HG03457 (cell line): ENCODE measurements around the gene MCOLN1.

Source experiments
- ATAC-seq: cut with Tn5 transposase; IDR thresholded peaks from one replicate; pipeline ENCODE4 v1.9.1; 2021; ENCODE audit warnings: moderate number of reproducible peaks; ENCODE audit not compliant: unreplicated experiment

The MCOLN1 gene

DNA sequence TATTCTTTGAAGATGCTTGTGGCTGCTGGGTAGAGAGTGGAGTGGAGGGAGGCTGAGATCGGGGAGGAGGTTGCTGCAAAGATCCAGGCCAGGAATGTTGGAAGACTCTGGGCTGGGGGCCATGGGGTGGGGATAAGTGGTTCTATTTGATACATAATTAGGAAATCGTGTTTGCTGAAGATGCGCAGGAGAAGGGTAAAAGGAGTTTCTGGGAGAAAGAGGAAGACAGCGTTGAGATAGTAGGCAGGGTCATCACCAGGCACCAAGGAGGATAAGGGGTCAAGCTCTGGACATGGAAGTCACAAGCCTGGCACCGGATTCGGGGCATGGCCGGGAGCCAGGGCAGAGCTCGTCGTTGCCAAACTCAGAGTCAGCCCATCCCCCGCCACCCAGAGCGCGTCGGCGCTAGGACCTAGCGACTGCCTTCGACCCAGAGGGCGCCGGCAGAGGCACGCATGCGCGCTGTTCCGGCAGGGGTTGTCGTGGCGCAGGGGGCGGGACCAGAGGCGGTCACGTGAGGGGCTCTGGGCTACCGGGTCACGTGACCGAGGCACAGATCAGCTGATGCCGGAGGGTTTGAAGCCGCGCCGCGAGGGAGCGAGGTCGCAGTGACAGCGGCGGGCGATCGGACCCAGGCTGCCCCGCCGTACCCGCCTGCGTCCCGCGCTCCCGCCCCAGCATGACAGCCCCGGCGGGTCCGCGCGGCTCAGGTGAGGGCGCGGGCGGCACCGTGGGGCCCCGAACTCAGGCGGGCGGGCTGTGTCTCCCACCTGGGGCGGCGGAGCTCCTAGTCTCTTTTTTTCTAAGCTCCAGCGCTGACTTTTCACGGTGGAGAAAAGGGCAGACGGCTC is at the start of gene MCOLN1:
Gene MCOLN1 (plus strand): TSS at position 553 of the 851 bp plus-strand sequence. CDS start 127 bp downstream, at position 680.
- peak; percentile 46 for ATAC-seq

DNA sequence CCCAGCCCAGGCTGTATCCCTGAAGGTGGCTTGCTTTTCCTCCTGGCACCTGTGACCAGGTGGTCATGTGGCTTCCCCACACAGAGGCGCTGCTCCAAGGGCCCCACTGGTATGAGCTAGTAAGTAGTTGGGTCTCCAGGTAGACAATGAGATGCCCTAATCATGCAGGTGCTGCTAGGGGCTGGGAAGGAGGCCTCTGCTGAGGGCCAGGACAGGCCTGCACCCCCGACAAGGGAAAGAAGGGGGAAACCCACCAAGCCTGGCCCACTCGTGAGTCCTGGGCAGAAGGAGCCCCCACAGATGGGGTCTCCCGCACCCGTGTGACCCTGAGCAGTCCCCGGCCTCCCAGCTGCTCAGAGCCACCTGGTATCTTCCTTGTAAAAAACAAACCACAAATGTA is 46.8 kb upstream of the MCOLN1 start:
- no peak for ATAC-seq

DNA sequence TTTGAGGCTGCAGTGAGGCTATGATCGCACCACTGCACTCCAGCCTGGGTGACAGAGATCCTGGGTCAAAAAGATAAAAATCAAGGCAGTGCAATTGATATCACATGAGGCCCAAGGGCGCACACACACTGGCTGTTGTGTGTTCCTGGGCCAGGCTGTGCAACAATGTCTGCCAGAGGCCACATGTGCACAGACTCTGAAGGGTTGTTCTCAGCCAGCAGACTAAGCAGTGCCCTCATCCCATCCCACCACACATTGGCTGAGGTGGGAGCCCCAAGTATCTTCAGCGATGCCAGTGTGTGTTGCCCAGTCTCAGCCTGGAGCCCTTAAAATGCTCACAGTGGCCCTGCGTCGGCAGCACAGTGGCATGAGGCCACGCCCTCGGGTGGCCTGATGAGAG is 46.2 kb upstream of the MCOLN1 start:
- ATAC-seq = no peak

DNA sequence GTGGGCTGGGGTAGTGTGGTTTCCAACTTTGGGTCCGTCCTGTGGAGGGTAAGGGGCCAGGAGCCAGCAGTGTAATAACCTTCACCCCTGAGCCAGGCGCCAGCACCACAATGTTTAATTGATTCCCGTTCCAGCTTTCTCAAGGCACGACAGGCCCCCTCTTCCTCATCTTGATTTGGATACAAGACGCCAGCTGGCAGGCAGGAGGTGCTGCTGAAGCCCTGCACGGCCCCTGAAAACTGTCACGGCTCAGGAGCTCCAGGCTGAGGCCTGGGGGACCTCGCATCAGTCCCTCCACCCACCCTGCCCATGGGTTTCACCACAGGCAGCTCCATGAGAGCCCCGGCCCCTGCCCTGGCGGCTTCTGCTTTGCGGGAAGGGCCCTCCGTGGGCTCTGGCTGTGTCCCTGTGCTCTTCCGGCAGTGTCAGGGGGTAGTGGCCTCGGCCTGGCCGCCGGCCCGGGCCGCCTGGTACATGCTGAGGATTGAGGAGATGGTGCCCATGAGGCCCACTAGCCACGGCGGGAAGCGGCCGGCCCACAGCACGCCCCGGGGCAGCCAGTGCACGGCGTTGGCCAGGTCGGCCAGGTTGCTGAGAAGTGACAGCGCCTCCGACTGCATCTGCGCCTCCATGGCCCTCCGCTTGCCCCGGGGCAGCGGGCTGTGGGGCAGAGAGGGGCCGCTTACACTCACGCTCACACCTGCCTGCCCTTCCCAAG is 45.5 kb upstream of the MCOLN1 start:
- no peak for ATAC-seq

DNA sequence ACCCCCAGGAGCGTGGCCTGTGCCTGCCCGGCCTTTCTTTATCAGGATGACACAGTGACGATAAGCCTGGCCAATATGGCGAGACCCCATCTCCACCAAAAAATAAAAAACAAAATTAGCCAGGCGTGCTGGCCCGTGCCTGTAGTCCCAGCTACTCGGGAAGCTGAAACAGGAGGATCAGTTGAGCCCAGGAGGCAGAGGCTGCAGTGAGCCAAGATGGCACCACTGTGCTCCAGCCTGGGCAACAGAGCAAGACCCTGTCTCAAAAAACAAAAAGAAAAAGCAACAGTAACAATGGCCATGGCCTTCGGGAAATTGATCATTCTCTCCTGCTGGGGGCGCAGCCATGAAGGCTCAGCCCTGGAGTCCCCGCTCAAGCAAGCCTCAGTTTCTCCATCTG is 44.7 kb upstream of the MCOLN1 start:
- ATAC-seq = no peak

DNA sequence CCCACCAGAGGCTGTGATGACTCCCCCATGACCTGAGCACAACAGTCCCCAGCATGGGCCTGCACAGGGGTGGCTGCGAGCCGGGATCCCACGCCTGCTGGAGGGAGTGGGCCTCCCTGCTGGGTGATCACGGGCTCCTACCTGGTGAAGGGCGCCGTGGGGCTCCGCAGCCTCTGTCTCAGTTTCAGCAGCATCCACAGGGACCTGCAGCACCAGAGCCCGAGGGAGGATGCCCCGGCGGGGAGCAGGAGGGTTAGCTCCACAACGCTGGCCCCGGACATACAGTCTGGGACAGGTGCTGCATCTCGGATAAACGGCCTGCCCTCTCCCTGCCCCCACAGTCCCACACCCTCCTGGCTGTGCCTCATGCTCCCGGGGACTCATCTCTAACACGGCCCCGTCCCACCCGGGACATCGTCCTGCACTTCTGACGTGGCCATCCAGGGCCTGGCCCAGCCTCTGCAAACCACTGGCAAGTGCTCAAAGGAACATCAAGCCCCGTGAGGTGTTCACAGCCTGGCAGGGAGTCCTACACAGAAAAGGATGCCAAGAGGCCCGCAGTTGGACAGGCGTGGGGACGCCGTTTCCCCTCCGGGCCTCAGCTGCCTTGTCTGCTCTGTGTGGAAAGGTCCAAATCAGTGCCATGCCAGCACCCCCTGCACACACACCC is 44.1 kb upstream of the MCOLN1 start:
- ATAC-seq = no peak

DNA sequence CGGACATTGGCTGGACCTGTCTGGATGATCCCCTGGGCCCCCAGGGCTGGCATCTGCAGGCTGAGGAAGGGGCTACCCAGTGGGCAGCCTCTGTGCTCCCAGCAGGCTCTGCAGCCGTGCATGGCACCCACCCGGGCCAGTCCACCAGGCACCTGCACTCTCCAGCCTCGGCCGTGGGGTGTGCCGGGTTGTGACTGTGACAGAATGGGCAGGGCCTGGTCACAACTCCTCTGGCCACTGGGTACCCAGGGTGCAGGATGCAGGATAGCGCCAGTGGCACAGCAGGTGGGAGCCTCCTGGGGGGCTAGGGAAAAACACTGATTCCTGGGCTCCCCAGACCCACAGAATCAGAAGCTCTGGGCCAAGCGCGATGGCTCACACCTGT is 43.6 kb upstream of the MCOLN1 start:
- no peak for ATAC-seq

DNA sequence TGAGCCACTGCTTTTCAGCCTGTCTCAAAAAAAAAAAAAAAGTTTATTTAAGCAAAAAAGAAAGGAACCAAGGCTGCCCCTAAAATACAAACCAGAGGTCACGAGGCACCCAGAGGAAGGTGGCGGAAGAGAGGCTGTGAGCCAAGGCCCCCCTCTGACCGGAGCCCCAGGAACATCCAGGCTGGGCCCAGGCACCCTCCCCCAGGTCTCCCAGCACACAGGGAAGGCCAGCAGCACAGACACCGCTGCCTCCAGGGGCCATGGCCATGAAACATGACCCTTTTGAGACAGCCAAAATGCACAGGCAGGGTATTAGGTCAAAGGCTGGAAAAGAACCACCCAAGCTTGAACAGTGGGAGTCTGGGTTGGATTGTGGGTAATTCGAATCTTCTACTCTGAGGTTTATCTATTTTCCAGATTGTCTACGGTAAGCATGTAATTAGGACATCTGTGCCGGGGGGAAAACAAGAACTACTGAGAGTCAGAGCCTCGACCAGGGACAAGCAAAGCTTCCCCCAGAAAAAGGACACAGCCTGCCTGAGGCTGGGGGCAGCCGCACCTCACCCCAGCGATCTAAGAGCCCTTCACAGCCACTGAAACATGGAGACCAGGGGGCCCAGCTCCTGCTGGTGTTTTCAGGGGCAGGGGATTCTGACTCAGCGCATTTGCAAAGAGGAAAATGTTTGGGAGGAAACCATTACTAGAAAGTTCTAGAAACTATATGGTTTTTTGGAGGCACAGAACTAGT is 42.0 kb upstream of the MCOLN1 start:
- ATAC-seq = no peak

DNA sequence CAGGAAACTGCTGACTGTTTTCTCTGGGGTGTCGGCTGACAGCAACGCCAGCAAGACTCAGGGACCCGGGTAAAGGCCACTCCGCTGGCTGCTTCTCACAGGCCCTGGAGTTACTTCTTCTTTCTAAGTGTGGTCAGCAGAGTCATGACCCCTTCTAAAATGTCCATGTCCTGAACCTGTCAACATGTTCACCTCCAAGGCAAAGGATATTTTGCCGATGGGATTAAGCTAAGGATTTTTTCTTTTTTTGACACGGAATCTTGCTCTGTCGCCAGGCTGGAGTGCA is 41.5 kb upstream of the MCOLN1 start:
- ATAC-seq = no peak

DNA sequence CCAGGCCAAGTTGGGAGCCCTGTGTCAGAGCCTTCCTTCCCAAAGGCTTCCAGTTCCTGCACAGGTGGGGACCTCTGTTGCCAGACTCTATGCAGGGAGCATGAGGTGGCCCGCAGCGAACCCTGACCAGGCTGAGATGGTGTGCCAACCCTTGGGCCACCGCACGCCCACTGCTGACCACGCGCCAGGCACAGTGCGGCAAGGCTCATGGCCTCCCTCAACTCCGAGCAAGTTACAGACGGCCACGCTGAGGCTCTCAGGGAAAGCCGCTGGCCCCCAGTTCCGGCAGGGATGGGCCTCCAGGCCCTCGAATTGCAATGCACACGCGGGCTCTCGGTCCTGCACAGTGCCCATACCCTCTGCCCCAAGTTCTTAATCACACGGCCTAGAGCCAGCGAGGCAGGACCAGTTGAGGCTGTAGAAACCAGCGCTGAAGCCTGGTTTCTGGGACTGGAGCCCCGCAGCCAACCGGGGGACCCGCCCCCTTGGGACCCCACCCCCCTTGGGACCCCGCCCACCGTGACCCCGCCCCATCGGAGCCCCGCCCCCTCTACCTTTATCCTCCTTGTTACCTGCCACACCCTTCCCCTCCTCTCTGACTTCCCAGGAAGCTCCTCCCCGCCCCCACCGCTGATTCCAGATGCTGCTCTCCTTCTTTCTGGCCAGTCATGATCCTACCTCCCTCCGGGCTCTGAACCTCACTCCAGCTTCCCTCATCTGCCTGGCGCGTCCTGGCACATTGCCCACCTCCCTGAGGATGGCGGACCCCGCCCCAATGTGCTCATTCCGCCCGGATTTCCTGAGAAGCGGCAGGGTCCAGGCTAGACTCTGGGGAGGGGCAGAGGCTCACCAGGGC is 39.6 kb upstream of the MCOLN1 start:
- ATAC-seq = no peak

DNA sequence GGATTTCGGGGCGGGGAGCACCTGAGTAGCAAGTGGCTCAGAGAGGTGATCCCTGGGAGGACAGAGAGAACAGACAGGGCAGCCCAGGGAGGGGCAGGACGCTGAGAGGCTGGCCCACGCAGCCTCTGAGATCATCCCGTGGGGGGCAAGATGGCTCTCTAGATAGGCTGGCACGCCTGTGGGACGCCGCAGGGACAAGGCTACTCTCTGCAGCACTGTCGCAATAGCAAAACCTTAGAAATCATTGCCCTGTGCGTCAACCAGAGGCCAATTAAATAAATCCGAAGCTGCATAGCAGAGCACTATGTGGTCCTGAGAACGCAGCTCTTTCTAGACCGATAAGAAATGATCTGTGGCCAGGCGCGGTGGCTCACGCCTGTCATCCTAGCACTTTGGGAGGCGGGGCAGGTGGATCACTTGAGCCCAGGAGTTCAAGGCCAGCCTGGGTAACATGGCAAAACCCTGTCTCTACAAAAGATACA is 38.7 kb upstream of the MCOLN1 start:
- no peak for ATAC-seq

DNA sequence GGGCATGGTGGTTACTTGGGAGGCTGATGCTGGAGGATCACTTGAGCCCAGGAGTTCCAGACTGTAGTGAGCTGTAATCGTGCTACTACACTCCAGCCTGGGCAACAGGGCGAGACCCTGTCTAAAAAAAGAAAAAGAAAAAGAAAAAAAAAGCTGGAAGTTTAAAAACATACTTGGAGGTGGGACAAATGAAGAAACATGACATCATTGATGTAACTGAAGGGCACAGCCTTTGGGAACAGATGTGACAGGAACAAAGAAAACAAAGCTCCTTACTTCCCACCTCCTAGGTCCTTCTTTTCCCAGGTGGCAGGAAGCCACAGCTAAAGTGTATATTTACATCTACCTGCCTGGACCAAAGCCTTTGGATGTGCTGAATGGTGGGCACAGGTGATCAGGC is 35.5 kb upstream of the MCOLN1 start:
- ATAC-seq = no peak

DNA sequence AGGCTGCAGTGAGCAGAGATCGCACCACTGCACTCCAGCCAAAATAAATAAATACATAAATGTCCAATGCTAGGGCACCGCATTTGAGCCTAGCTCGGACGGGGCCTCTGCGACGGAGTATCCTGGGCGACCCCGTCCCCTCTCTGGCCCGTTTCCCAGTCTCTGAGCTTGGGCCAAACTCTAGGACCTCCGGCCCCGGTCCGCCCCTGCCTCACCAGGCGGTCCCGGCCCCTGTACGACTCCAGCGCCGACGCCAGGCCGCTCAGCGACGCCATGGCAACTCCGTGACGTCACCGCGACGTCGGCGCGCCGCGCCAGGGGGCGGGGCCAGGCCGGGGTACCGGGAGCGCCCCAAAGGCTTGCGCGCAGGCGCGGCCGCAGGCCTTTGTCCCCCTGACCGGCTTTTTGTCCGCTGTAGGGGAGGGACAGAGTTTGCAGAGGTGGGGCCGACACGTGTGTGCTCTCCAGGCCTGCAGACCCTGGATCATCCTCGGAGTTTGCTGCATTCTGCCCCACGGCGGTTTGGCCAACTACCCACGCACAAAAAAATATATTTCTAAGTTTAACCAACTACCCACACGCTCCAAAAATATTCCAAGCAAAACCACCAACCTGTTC is 33.6 kb upstream of the MCOLN1 start, which contains the start of gene PEX11G:
Gene PEX11G (minus strand): TSS at position 300 of the 618 bp plus-strand sequence. CDS start 25 bp downstream, at position 275.
- ATAC-seq = peak; percentile 54

DNA sequence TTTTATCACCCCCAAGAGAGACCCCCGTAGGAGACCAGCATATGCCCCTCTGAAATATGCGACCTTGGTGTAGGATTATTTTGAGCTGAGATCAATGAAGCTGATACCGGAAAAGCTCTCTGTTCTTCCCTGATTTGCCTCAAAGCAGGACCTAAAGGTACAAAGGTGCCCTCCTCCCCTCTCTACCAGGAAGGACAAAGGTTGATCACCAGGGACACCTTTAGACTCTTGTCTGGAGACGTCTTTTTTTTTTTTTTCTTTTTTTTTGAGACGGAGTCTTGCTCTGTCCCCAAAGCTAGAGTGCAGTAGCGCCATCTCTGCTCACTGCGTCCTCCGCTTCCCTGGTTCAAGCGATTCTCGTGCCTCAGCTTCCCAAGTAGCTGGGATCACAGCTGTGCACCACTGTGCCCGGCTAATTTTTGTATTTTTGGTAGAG is 32.8 kb upstream of the MCOLN1 start:
- ATAC-seq = no peak

DNA sequence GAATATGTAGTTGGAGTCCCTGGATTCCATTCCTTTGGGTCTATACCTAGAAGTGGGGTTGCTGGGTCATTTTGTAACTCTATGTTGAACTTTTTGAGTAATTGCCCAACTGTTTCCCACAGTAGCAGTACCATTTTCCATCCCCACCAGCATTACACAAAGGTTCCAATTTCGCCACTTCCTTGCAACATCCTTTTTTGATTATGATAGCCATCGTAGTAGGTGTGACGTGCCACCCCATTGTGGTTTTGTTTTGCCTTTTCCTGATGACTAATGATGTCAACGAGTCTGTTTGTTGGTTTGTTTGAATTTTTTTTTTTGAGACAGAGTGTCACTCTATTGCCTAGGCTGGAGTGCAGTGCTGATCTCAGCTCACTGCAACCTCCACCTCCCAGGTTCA is 30.3 kb upstream of the MCOLN1 start:
- ATAC-seq = no peak

DNA sequence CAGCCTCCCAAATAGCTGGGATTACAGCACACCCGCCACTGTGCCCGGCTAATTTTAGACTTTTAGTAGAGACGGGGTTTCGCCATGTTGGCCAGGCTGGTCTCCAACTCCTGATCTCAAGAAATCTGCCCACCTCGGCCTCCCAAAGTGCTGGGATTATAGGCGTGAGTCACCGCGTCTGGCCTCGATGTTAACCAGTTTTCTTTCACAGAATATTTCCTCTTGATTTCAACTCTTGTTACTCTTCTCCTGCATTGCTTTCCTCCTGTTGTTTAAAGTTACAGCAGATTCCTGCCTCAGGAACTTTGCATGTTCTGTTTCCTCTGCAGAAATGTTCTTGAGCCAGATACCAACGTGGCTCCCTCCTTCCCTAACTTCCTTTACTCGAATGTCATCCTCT is 29.9 kb upstream of the MCOLN1 start:
- no peak for ATAC-seq

DNA sequence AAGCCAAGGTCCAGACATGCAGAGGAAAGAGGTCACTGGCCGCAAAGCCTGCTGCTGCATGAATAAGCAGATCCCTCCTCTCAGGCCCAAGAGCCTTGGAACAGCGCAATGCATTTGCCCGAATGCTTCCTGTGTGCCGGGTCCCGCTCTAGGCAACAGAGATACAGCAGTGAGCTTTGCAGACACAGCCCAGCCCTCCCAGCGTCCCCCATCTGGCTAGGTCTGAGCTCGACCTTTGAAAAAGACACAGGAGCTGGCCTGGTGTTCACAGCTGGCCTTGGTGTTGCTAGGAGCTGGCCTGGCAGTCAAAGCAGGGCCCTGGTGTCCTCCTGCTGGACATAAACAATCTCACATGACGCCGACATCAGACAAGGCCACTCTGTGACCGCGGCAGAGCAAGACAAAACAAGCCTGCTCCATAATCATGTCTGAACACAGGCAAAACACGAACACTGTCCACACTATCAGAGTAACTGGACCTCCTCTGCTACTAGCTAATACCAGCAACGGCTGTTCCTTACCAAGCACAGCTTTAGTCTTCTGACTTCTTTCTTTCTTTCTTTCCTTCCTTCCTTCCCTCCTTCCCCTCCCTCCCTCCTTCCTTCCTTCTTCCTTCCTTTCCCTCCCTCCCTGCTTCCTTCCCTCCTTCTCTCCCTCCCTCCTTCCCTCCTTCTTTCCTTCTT is 27.9 kb upstream of the MCOLN1 start:
- no peak for ATAC-seq

DNA sequence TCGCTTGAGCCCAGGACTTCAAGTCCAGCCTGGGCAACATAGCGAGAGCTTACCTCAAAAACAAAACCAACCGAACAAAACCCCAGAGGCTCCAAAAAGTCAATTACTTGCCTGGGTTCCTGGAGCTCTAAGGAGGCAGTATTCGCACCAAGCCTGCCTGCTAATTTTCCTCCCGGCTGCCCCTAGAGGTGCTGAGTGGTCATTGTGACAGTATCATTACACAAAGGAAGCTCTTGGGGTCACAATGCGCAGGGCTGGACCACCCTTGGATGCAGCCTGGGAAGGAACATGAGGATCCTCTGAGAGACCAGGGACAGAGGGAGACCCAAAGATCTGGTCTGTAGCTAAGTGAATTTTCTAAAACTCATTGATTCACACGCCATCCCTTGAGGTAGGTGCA is 25.1 kb upstream of the MCOLN1 start:
- ATAC-seq = no peak

DNA sequence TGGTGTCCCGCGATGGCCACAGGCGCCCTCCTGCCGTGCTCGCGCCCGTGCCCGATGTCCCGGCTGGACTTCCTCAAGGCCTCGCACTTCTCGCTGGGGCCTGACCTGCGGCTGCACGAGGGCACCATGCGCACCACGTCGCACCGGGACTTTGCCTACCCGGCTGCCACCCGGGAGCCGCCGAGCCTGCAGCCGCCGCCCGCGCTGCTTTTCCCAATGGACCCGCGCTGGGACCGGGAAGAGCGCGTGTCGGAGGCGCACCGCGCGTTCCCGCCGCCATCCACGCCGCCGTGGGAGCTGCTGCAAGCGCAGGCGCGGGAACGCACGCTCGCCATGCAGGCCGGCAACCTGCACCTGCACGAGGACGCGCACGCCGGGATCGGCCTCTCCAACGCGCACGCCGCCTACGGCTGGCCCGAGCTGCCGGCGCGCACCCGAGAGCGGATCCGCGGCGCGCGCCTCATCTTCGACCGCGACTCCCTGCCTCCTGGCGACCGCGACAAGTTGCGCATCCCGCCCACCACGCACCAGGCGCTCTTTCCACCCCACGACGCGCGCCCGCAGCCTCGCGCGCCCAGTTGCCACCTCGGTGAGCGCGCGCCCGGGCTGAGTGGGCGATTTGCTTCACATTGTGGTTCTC is 21.5 kb upstream of the MCOLN1 start:
- ATAC-seq = no peak
